SK-N-SH (cell line): ENCODE results near the gene NTRK2.

Experiments
- CTCF ChIP-seq: fragments of 200-600 bp; sonication (generic); IDR thresholded peaks from 2 replicates; pipeline ENCODE4 v1.6.1; 2017; ENCODE audit warnings: antibody characterized with exemption, mild to moderate bottlenecking, moderate library complexity
- ELF1 ChIP-seq: IDR thresholded peaks from 2 replicates; pipeline ENCODE4 v1.4.0; 2012
- JUND ChIP-seq: IDR thresholded peaks from 2 replicates; pipeline ENCODE4 v1.4.0; 2012
- NRF1 ChIP-seq: IDR thresholded peaks from 2 replicates; pipeline ENCODE4 v1.6.1; 2012; ENCODE audit warnings: low read depth, mild to moderate bottlenecking, low read length
- POLR2AphosphoS5 ChIP-seq: IDR thresholded peaks from 2 replicates; pipeline ENCODE4 v1.6.1; 2012; ENCODE audit warnings: low read depth, low read length
- TCF12 ChIP-seq: IDR thresholded peaks from 2 replicates; pipeline ENCODE4 v1.4.0; 2012
- TEAD4 ChIP-seq: IDR thresholded peaks from 2 replicates; pipeline ENCODE4 v1.4.0; 2012; ENCODE audit warnings: mild to moderate bottlenecking, borderline replicate concordance; ENCODE audit not compliant: insufficient read depth
- TF ChIP-seq, protein P1 (sequence below): IDR thresholded peaks from 2 replicates; pipeline ENCODE4 v1.4.0; 2012; ENCODE audit warnings: low read depth
- TF ChIP-seq, protein P2 (sequence below): fragments of 150-350 bp; IDR thresholded peaks from 2 replicates; pipeline ENCODE4 v1.6.1; 2017; ENCODE audit warnings: antibody characterized with exemption, low read length, low read depth, borderline replicate concordance

DNA sequence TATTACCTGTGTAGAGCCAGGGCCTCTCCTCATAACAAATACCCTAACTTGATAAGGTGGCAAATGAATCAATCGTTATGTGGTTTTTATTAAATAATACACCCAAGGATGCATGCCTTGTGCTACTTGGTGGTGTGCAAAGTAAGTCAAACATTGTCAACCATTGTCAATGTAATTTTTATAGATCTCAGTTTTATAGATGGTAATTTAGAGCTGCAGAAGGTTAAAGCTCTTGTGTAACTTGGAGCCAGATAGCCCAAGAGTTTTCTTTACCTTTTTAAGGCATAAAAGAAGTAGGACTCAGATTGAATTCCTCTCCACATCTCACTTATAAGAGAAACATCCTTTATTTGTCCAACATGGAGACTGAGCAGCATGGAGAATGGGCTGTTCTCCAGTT lies 304.7 kb downstream of the NTRK2 start:
- TF ChIP-seq CTCF (no peak), TCF12 (no peak), POLR2AphosphoS5 (no peak), ELF1 (no peak), JUND (no peak), NRF1 (no peak), TEAD4 (no peak)
- TF ChIP-seq, protein P1, sequence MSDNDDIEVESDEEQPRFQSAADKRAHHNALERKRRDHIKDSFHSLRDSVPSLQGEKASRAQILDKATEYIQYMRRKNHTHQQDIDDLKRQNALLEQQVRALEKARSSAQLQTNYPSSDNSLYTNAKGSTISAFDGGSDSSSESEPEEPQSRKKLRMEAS = no peak
- TF ChIP-seq, protein P2, sequence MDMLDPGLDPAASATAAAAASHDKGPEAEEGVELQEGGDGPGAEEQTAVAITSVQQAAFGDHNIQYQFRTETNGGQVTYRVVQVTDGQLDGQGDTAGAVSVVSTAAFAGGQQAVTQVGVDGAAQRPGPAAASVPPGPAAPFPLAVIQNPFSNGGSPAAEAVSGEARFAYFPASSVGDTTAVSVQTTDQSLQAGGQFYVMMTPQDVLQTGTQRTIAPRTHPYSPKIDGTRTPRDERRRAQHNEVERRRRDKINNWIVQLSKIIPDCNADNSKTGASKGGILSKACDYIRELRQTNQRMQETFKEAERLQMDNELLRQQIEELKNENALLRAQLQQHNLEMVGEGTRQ = no peak
